Measurements from ENCODE around the gene FAM184A.

The FAM184A gene

DNA sequence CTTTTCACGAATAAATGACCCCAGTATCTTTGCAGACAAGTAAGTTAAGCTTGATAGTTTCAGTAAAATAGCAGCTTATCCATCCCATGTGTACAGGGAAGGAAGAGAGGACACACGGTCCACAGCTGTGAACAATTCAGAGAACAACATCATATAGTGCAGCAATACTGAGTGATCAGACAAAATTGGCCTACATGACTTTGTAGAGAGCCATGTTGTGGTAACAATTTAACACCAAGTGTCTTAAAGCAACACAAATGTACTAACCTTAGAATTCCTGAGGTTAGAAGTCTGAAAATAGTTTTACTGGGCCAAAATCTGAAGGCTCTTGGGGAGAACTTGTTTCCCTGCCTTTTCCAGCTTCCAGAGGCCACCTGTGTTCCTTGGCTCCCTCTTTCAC, 12.5 kb downstream of the FAM184A start:
- Histone ChIP-seq H3K27me3 (ENCODE audit: insufficient read depth, low read depth) (no peaks in the 10 kb centered on the region), H3K36me3 (ENCODE audit: insufficient read depth) (no peaks in the 10 kb centered on the region), H3K27ac (no peak overlapping the region), H2AFZ (ENCODE audit: low read depth) (no peak overlapping the region), H3K79me2 (ENCODE audit: insufficient read depth, low read depth) (no peaks in the 10 kb centered on the region), H3K4me3 (IDR thresholded peaks at IDR 0.05; ENCODE audit: insufficient read depth, low read depth, low read length) (no peak overlapping the region), H3K9ac (no peak overlapping the region), H3K4me1 (ENCODE audit: low read depth, poor library complexity, severe bottlenecking) (no peaks in the 10 kb centered on the region), H3K4me2 (no peak overlapping the region), H4K20me1 (ENCODE audit: insufficient read depth) (no peaks in the 10 kb centered on the region)
- TF ChIP-seq, protein P1, sequence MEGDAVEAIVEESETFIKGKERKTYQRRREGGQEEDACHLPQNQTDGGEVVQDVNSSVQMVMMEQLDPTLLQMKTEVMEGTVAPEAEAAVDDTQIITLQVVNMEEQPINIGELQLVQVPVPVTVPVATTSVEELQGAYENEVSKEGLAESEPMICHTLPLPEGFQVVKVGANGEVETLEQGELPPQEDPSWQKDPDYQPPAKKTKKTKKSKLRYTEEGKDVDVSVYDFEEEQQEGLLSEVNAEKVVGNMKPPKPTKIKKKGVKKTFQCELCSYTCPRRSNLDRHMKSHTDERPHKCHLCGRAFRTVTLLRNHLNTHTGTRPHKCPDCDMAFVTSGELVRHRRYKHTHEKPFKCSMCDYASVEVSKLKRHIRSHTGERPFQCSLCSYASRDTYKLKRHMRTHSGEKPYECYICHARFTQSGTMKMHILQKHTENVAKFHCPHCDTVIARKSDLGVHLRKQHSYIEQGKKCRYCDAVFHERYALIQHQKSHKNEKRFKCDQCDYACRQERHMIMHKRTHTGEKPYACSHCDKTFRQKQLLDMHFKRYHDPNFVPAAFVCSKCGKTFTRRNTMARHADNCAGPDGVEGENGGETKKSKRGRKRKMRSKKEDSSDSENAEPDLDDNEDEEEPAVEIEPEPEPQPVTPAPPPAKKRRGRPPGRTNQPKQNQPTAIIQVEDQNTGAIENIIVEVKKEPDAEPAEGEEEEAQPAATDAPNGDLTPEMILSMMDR (conservative IDR thresholded peaks at IDR 0.05; ENCODE audit: low read depth, low read length) = no peak

DNA sequence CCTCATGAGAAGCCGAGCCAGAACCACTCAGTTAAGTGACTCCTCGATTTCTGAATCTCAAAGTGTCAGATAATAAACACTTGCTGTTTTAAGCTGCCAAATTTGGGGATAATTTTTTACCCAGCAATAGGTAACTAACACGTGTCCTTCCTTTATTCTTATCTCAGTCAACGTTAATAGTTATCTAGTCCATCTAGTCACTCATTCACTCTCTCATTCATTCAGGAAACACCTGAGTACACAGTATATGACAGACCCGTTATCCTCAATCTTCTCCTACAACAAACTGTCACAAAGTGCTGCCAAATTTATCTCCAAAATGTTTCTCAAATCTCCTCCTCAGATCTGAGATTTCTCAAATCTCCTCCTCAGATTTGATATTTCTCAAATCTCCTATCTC, 13.1 kb downstream of the FAM184A start:
- H3K9ac ChIP-seq = no peak overlapping the region
- H2AFZ ChIP-seq (ENCODE audit: low read depth) = no peak overlapping the region
- no peak overlapping the region for H3K27ac ChIP-seq
- H3K4me1 ChIP-seq (ENCODE audit: low read depth, poor library complexity, severe bottlenecking) = no peaks in the 10 kb centered on the region
- no peaks in the 10 kb centered on the region for H3K36me3 ChIP-seq (ENCODE audit: insufficient read depth)
- TF ChIP-seq, protein P1 (conservative IDR thresholded peaks at IDR 0.05; ENCODE audit: low read depth, low read length) = no peak
- no peak overlapping the region for H3K4me2 ChIP-seq
- no peaks in the 10 kb centered on the region for H3K27me3 ChIP-seq (ENCODE audit: insufficient read depth, low read depth)
- no peak overlapping the region for H3K4me3 ChIP-seq (IDR thresholded peaks at IDR 0.05; ENCODE audit: insufficient read depth, low read depth, low read length)
- H3K79me2 ChIP-seq (ENCODE audit: insufficient read depth, low read depth) = no peaks in the 10 kb centered on the region
- no peaks in the 10 kb centered on the region for H4K20me1 ChIP-seq (ENCODE audit: insufficient read depth)

DNA sequence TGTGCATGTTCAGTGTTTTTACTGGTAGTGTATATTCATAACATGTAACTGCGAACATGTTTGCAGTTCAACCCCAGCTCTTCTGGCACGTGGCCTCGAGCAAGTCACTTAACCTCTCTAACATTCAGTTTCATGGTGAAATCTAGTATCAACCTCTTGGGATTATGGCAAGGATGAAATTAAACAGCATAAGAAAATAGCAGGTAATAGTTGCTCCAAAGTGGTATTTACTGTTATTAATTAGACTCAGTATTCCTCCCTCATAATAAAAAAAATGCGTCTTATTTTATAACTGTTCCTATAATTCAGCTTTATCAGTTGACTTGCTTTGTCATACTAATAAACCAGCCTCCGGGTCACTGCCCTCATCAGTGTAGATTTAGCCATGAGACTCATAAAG, 15.0 kb downstream of the FAM184A start:
- no peaks in the 10 kb centered on the region for H3K36me3 ChIP-seq (ENCODE audit: insufficient read depth)
- no peaks in the 10 kb centered on the region for H4K20me1 ChIP-seq (ENCODE audit: insufficient read depth)
- no peak overlapping the region for H3K4me2 ChIP-seq
- H3K27ac ChIP-seq = no peak overlapping the region
- no peaks in the 10 kb centered on the region for H3K79me2 ChIP-seq (ENCODE audit: insufficient read depth, low read depth)
- no peaks in the 10 kb centered on the region for H3K27me3 ChIP-seq (ENCODE audit: insufficient read depth, low read depth)
- TF ChIP-seq, protein P1 (conservative IDR thresholded peaks at IDR 0.05; ENCODE audit: low read depth, low read length) = no peak
- no peaks in the 10 kb centered on the region for H3K4me1 ChIP-seq (ENCODE audit: low read depth, poor library complexity, severe bottlenecking)
- no peak overlapping the region for H3K9ac ChIP-seq
- H3K4me3 ChIP-seq (IDR thresholded peaks at IDR 0.05; ENCODE audit: insufficient read depth, low read depth, low read length) = no peak overlapping the region
- H2AFZ ChIP-seq (ENCODE audit: low read depth) = no peak overlapping the region

DNA sequence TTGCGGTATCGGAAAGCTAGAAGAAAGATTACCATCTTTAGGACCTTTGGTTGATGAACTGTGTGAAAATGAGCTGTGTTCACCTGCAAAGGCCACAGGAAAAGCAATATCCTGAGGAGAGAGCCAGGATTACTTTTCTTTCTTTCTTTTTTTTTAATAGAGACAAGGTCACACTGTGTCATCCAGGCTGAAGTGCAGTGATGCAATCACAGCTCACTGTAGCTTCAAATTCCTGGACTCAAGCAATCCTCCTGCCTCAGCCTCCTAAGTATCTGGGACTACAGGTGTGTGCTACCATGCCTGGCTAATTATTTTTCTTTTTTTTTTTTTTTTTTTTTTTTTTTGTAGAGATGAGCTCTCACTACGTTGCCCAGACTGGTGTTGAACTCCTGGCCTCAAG, 17.2 kb downstream of the FAM184A start:
- no peaks in the 10 kb centered on the region for H4K20me1 ChIP-seq (ENCODE audit: insufficient read depth)
- no peak overlapping the region for H3K27ac ChIP-seq
- no peaks in the 10 kb centered on the region for H3K4me1 ChIP-seq (ENCODE audit: low read depth, poor library complexity, severe bottlenecking)
- TF ChIP-seq, protein P1 (conservative IDR thresholded peaks at IDR 0.05; ENCODE audit: low read depth, low read length) = no peak
- no peak overlapping the region for H3K4me3 ChIP-seq (IDR thresholded peaks at IDR 0.05; ENCODE audit: insufficient read depth, low read depth, low read length)
- H3K4me2 ChIP-seq = no peak overlapping the region
- H3K79me2 ChIP-seq (ENCODE audit: insufficient read depth, low read depth) = no peaks in the 10 kb centered on the region
- no peak overlapping the region for H3K9ac ChIP-seq
- H3K27me3 ChIP-seq (ENCODE audit: insufficient read depth, low read depth) = no peaks in the 10 kb centered on the region
- H3K36me3 ChIP-seq (ENCODE audit: insufficient read depth) = no peaks in the 10 kb centered on the region
- no peak overlapping the region for H2AFZ ChIP-seq (ENCODE audit: low read depth)

All from KMS-11 (cell line).